ENCODE measurements around the gene NEK7. TPM values are rescaled to one million over a fixed set of nuclear protein-coding genes. Genes with fewer than 3 reads are reported as not detected.

NEK7 gene
- total RNA-seq, 1 donor from 2014 or later = 40.3 TPM

- TF ChIP-seq CTCF (IDR thresholded peaks at IDR 0.05; ENCODE audit: insufficient read depth, low read length, severe bottlenecking) = no peak
- FAIRE-seq (no peak), DNase-seq (ENCODE audit: low read depth) (no peak)
- no peaks in the 10 kb centered on the region for H3K27me3 ChIP-seq (ENCODE audit: control insufficient read depth, insufficient read depth, low read length)
- H3K36me3 ChIP-seq (ENCODE audit: control insufficient read depth, insufficient read depth, low read length) = no peaks in the 10 kb centered on the region
- H3K4me3 ChIP-seq (ENCODE audit: low read depth, low read length) = no peak overlapping the region
Measured at GRCh38 chr1:198330982-198331615, 174.3 kb downstream of the NEK7 start.

DNA sequence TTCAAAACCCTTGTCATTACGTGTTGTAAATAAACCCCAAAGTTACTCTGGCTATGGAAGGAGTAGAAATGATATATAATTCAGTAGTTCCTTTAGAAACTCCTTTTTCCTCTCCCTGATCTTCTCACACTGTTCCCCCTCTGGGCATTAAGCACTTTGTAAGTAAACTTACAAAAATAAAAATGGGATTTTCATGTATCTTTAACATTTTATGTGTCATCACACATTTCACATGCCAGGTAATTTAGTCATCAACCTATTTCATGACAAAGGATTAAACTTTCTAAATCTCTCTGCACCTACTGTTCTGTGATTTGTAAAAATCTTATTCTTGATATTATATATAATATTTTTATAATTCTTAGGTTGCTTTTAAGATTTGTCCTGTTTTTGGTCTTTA is 176.9 kb downstream of the NEK7 start:
- no peak for TF ChIP-seq CTCF (IDR thresholded peaks at IDR 0.05; ENCODE audit: insufficient read depth, low read length, severe bottlenecking)
- no peak for FAIRE-seq
- Histone ChIP-seq H3K27me3 (ENCODE audit: control insufficient read depth, insufficient read depth, low read length) (no peaks in the 10 kb centered on the region), H3K4me3 (ENCODE audit: low read depth, low read length) (no peak overlapping the region), H3K36me3 (ENCODE audit: control insufficient read depth, insufficient read depth, low read length) (no peaks in the 10 kb centered on the region)
- peak; percentile 71 for DNase-seq (ENCODE audit: low read depth)

GRCh38 chr1:198335663-198336062 is 178.9 kb downstream of the NEK7 start:
- FAIRE-seq (no peak), DNase-seq (ENCODE audit: low read depth) (no peak)
- TF ChIP-seq CTCF (IDR thresholded peaks at IDR 0.05; ENCODE audit: insufficient read depth, low read length, severe bottlenecking) = no peak
- Histone ChIP-seq H3K4me3 (ENCODE audit: low read depth, low read length) (no peak overlapping the region), H3K27me3 (ENCODE audit: control insufficient read depth, insufficient read depth, low read length) (no peaks in the 10 kb centered on the region), H3K36me3 (ENCODE audit: control insufficient read depth, insufficient read depth, low read length) (no peaks in the 10 kb centered on the region)

GRCh38 chr1:198337886-198338285 is 181.1 kb downstream of the NEK7 start:
- Histone ChIP-seq H3K4me3 (ENCODE audit: low read depth, low read length) (no peak overlapping the region), H3K36me3 (ENCODE audit: control insufficient read depth, insufficient read depth, low read length) (no peaks in the 10 kb centered on the region), H3K27me3 (ENCODE audit: control insufficient read depth, insufficient read depth, low read length) (no peaks in the 10 kb centered on the region)
- TF ChIP-seq CTCF (IDR thresholded peaks at IDR 0.05; ENCODE audit: insufficient read depth, low read length, severe bottlenecking) = no peak
- peak; percentile 68 for DNase-seq (ENCODE audit: low read depth)
- FAIRE-seq = no peak

GRCh38 chr1:198340139-198340538 is 183.3 kb downstream of the NEK7 start:
- TF ChIP-seq CTCF (IDR thresholded peaks at IDR 0.05; ENCODE audit: insufficient read depth, low read length, severe bottlenecking) = no peak
- H3K27me3 ChIP-seq (ENCODE audit: control insufficient read depth, insufficient read depth, low read length) = no peaks in the 10 kb centered on the region
- H3K36me3 ChIP-seq (ENCODE audit: control insufficient read depth, insufficient read depth, low read length) = no peaks in the 10 kb centered on the region
- no peak for FAIRE-seq
- H3K4me3 ChIP-seq (ENCODE audit: low read depth, low read length) = no peak overlapping the region
- no peak for DNase-seq (ENCODE audit: low read depth)

- FAIRE-seq (no peak), DNase-seq (ENCODE audit: low read depth) (peak; percentile 16)
- TF ChIP-seq CTCF (IDR thresholded peaks at IDR 0.05; ENCODE audit: insufficient read depth, low read length, severe bottlenecking) = no peak
- H3K36me3 ChIP-seq (ENCODE audit: control insufficient read depth, insufficient read depth, low read length) = no peaks in the 10 kb centered on the region
- no peaks in the 10 kb centered on the region for H3K27me3 ChIP-seq (ENCODE audit: control insufficient read depth, insufficient read depth, low read length)
- H3K4me3 ChIP-seq (ENCODE audit: low read depth, low read length) = no peak overlapping the region
Measured at GRCh38 chr1:198346178-198346577, 189.4 kb downstream of the NEK7 start.
